GM21390 (cell line): ENCODE results near the gene SERPINA6.
"Not testable (repeated sequence)": the region's sequence is repeated elsewhere in the genome, so short reads cannot be mapped to it uniquely, and the experiment has no call there.

Experiments
- ATAC-seq: cut with Tn5 transposase; IDR thresholded peaks from one replicate; pipeline ENCODE4 v1.9.1; 2021; ENCODE audit not compliant: unreplicated experiment

SERPINA6 gene

DNA sequence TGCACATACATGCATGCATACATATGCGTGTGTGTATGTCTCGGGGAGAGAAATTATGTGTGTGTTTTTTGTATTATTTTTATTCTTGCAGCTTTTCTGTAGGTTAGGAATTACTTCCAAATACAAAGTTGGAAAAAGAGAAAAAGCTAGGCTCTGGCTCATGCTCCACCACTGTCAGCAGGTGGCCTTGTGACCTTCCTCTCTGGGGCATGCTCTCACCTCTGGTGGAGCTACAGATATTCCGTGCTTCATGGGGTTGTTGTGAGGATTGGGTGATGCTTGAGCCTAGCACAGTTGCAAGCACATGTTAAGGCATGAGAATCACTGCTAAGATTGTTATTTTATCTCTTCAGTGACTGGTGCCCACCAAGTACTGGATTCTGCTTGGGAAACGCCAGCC, 6.7 kb upstream of the SERPINA6 start:
- ATAC-seq, result no peak

DNA sequence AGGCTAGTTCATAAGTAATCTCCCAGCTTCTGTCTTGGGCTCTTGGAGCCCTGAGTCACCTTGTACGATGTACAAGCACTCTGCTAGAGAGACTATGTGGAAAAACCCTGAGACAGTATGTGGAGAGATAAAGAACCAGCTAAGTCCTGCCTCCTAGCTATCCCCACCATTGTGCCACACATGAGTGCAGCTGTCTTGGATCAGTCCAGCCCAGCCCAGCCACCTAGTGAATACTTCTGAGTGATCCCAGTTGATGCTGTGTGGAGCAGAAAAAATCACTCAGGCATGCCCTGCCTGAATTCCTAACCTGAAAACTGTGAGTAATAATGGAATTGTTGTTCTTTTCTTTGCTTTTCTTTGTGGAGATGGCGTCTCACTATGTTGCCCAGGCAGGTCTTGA, 5.1 kb upstream of the SERPINA6 start:
- no peak for ATAC-seq

DNA sequence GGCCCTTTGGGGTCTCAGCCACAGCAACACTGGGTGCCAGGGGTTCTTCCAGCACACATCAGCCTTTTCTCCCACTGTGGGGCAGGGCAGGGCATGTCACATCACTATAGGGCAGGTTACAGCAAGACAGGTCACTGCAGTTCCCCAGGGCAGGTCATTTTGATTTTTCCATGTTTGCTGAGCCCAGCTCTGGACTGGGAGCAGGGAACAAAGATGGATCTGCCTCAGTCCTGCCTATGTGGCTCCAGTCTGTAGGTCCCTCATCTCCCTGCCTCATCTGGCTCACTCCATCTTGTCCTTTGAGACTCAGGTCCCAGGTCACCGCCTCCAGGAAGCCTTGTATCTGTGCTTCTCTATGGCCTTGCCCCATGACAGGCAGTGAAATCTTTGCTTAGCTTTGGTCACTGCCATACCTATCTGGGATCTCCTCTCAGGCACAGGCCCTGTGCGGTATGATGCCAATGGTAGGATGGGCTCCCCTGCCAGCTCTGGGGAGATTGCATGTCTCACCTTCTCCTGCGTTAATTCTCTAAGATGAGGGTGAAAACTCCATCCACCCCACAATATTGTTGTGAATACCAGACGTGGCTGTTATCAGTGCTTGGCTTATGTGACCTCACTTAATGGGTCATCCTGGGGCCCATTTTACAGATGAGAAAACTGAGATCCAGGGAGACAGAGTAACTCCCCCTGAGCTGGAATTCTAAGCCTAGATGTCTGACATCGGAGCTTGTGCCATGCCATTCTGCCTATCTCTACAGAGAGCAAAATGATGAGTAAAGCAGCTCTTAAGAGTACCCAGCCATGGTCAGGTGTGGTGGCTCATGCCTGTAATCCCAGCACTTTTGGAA, 1.5 kb downstream of the SERPINA6 start:
- no peak for ATAC-seq

DNA sequence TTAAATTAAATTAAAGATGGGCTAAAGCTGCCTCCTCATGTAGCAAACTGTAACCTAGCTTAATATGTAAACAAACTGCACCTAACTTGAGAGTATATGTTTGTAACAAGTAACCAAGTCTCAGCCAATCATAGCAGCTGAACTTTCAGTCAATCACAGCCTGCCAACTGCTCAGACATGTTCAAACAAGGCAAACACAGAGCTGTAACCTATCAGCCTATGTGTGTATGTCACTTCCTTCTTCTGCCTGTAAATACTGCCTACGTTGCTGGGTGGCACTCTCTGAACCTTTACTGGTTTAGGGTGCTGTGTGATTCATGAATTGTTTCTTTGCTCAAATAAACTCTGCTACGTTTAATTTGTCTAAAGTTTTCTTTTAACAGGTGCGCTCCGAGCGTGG, 2.9 kb downstream of the SERPINA6 start:
- no peak for ATAC-seq

DNA sequence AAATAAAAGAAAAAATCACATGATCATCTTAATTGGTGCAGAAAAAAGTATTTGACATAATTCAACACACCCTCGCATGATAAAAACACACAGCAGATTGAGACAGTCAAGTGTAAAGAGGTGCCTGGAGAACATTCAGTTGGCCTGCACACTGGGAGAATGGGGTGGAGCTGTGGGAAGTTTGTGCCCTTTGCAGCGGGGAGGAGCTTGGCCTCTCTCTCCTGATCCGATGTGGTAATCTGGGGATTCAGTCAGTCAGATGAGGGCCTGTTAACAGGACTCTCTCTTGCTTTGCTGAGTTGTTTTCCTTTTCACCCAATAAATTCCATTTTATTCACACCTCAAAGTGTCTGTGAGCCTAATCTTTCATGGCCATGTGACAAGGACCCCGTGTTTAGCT, 5.9 kb downstream of the SERPINA6 start:
- ATAC-seq, result no peak

DNA sequence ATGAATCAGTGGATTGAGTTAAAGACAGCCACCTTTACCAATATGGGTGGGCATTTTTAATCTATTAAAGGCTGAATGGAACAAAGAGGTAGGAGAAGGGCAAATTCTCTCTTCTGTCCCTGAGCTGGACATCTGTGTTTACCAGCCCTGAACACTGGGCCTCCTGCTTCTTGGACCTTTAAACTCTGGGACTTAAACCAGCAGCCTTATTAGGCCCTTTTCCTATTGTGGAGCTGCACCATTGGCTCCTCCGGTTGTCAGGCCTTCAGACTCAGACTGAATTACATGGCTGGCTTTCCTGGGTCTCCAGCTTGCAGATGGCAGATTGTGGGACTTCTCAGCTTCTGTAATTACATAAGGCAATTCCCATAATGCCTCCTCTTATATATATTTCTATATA, 6.4 kb downstream of the SERPINA6 start:
- no peak for ATAC-seq

DNA sequence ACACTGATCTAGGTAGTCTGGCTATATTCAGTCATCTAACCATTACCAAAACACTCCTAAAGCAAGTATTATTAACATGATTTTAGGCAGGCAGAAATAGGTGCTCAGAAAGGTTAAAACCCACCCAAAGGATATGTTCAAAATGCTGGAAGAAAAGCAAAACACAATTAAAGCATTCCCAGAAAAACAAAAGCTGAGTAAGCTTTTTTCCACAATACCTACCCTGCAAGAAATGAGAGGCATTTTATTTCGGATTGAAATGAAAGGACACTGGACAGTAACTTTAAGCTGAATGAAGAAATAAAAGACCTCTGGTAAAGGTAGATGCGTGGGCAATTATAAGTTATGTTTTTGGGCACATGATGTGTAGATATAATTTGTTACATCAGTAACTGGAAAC, 8.2 kb downstream of the SERPINA6 start:
- no peak for ATAC-seq

DNA sequence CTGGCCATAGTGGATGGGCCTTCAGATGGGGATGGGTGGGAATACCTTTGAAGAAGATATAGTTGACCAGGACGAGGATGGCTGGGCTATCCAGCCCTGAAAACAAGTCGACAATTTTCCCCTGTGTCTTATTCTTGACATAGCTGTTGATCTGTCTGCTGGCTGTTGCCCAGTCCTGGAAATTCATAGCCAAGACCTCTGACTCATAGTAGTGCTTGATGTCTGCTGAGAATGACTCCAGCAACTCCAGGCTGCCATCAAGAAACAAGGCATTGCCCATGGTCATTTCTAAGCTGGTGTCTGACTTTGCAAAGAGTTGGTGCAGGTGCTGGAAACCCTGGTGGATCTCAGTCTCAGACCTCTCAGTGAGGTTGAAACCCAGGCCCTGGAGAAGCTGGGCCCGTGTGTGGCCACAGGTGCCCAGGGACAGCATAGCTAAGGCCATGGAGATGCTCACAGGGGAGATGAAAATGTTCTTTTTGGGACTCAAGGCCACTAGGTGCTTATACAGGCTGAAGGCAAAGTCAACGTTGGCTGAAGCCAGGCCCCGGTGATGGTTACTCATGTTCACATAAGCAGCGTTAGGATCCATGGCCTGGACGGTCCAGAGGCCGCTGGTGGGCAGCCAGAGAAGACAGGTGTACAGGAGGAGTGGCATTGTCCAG, 9.0 kb downstream of the SERPINA6 start:
- no peak for ATAC-seq

DNA sequence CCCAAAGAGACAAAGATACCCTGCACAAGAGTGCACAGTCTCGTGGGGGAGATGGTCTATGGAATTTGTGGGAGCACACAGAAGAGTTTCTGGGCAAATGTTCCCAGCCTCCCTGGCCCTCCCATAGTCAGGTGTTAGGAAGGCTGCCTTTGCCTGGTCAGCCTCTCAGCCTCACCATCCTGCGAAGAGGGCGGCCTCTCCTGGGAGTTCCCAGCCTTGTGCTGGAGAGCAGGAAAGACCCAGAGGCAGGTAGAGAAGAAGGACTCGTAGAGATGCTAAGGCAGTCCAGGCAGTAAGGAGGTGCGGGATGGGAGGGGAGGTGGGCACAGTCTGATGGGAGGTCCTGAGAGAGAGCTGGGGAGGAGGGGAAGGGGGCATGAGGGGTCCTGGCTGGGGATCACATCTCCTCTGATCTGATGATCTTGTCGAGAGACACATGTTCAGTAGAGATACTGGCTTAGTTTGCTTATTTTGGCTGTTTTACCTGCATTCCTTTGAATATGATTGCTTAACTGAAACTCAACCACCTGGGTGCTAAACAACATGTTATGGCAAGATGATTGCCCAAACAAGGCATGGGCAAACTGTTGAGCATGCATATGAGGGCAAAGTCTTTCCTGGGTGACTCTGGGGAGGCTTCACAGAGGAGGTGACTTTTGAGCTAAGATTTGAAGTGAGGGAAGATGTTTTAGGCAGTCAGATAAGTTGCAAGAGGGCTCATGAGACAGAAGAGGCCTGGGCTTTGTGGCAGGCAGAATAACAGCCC, 10.5 kb downstream of the SERPINA6 start:
- no peak for ATAC-seq

DNA sequence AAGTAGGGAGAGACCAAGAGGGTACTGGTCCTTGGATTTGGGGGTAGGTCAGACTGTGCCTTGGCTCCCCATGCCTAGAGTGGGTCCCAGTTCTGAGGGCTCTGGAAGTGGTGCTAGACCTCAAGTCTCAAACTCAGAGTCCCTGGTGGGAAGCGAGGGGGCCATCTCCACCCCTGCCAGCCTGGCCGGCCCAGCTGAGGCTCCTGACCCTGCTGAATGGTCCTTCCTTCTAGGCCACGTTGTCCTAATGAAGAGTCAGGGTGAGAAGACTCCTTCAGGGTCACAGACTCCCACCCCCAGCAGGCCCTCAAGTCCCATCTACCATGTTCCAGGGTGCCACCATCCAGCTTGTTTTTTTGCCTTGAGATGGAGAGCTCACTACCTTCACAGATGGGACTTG, 12.9 kb downstream of the SERPINA6 start:
- no peak for ATAC-seq

DNA sequence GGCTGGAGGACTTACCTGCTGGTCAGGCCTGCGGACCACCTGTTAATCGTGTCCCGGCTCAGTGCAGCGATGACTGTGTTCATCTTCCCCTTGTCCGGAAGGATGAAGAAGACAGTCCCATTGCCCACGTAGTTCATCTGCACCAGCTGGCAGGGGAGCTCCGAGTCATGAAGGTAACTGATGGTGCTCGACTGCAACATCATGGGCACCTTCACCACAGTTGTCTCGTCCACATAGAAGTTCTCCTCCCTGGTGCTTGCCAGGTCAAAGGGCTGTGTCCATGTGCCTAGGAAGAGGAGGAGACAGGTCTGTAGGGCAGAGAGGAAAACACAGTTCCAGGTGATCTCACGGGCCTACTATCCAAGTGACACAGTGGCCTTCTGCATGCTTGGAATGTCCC, 13.4 kb downstream of the SERPINA6 start:
- no peak for ATAC-seq

DNA sequence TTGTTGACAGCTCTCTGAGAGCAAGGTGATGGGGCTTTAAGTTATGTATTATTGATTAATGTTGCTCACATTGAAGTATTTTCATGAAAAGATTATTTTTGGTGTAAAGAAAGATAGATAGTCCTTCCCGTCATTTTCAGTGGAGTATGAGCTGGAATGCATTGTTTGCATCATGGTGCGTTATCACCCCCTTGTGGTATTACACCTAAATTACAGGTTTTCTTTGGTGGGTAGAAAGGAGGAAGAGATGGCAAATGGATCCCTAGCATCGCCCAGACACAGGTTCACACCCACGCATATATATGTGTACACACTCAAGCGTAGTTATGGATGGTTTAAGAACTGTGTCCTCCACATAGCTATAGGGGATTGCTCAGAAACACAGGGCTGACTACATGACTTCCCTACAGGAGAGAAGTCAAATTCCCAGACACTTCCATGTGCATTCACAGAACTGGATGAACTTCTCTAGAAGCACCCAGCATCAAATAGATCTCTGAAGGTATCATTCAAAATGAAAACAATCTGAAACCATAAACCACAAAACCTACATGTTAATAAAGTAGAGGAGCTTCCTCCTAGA, 15.6 kb downstream of the SERPINA6 start:
- no peak for ATAC-seq

DNA sequence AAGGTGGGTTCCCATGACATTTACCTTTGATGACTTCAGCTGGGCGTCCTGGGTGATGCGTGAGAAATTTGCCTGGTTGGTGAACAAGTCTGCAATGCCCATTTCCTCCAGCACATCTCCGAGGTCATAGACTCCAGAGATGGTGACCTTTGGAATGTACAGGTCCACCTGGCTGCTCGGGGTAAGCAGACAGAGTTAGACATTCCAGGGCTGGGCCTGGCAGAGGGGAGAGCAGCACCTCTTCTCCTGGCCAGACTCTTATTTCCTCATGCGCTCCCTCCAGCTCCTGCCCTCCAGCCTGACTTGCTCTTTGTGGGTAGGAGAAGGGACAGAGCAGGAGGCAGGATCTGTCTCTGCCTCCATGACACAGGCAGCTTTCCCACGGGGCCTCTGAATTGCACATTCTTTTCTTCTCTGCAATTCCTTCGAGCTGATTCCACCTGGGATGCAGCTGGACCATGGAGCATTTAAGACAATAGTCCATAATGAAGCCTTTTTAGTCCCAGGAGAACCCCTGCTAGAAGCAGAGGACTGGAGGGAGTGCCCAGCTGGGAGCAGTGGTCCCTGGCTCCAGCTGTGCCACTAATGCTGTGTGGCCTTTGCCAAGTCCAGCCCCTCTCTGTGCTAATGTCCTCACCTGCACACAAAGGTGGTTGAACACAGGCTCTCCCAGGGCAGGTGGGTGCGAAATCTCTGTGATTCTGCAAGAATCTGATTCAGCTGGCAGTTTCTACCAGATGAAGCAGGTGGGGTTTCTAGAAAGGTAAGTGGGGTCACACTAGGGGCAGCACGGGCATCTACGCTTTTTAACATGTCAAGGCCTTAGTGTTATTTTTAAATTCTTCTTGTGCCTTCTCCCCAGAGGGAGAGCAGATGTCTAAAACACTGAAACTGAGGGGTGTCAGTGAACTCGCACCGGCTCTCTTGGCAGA, 16.8 kb downstream of the SERPINA6 start:
- no peak for ATAC-seq

DNA sequence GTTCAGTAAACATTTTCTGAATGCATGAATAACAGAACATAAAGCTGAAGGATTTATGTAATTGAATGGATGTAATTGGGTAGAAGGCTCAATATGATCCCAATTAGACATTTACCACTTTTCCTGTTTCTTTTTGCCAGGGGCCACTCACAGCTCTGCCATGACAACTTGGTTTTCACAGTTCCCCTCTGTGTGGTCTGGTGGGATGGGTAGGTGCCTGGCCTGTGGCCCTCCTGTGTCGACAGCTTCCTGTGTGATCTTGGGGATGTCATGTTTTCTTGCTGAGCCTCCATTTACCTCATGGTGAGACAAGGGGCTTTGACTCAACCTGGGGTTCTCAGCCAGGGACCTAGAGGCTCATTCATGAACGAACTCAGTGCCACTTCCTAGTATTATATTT, 17.5 kb downstream of the SERPINA6 start:
- ATAC-seq, result no peak

DNA sequence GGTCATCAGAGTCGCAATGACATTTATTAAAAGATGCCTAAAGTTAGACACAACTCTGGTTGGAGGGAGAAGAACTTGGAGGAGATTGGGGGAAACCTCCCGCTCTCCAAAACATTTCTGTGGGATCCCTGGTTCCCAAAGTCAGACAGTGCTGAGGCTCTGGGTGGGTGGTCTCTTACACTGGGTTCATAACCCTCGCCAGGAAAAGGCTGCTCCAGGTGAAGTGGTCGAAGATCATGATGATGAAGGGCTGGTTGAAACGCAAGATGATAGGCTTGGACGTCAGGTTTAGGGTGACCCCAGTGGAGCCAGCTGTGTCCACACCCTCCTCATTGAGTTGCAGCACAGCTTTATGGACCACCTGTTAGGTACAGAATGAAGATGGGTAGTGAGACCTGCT, 18.9 kb downstream of the SERPINA6 start:
- ATAC-seq, result no peak

DNA sequence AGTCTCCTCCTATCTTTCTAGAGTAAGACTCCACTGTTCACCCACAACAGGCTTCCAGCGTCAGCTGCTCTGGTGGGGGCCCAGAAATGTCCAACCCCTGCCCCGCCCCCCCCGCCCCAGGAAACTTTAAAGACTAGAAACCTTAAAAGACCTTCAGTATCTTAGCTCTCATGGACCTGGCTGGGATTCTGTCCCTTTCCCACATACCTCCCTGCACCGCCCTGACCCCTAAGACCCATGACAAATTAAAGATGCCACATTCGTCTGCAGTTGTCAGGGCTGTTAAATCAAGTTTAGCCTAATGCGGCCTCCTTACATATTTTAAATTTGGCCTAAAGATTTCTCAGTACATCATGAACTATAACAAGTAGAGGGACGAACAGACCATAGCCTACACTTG, 20.0 kb downstream of the SERPINA6 start:
- no peak for ATAC-seq

DNA sequence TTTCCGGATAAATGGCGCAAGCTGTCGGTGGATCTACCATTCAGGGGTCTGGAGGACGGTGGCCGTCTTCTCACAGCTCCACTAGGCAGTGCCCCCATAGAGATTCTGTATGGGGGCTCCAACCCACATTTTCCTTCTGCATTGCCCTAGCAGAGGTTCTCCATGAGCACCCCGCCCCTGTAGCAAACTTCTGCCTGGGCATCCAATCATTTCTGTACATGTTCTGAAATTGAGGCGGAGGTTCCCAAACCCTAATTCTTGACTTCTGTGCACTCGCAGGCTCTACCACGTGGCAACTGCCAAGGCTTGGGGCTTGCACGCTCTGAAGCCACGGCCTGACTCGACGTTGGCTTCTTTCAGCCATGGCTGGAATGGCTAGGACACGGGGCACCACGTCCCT, 25.0 kb downstream of the SERPINA6 start:
- ATAC-seq, result no peak

DNA sequence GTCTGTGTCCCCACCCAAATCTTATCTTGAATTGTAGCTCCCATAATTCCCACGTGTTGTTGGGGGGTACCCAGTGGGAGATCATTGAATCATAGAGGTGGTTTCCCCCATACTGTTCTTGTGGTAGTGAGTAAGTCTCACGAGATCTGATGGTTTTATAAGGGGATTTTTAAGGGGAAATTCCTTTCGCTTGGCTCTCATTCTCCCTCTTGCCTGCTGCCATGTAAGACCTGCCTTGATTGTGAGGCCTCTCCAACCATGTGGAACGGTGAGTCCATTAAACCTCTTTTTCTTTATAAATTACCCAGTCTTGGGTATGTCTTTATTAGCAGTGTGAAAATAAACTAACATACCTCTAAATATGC, 27.0 kb downstream of the SERPINA6 start:
- ATAC-seq, result not testable (repeated sequence)

DNA sequence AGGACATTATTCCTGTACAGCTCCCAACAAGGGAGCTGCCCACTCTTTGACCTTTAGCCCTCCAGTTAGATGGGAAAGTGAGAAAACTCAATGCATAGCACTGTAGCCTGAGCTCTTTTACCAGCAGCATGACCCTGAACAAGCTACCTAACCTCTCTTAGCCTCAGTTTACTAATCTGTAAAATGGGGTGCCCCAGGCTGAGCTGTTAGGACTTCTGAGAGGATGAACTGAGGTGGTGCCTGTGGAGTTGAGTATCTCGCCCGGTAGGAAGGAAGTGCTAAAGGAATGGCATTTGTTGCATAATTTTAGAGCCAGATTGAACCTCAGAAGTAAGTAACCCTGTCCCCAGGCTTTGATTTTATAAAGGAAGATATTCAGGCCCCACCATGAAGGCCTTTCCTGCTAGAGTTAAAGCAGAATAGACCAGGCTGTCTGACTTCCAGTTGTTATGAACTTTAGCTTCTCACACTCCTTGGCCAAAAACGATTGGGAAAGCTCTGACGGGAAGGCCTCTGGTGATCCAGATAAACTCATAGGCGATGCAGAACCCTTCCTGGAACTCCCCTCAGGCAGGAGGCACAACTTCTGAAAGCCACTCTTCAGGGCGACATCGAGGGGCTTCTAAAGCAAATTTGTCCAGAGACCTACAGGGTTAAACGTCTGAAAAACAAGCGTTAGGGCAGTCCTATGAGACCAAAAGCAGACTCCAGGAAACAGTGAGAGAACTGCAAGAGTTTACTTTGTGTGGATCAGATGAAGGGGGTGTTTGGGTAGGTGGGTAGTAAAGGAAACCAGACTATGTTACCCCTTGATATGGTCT, 27.6 kb downstream of the SERPINA6 start:
- ATAC-seq, result no peak

DNA sequence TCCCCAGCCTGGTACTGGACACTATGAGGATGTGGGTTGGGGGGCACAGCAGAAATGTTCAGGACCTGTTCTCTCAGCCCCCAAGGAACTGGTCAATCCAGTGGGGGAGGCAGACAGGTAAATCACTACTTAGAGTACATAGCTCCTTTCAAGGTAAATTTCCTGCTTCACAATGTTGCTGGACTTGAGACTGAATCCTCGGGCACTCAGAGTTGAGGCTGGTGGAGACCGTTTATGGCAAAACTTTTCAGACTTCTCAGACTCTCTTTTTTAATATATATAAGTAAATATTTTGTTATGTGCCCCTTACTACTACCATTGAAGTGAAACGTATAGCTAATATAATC, 29.6 kb downstream of the SERPINA6 start:
- ATAC-seq, result no peak
